GM21526 (cell line): ENCODE results near the gene CELF4.

ENCODE experiments used
- ATAC-seq: cut with Tn5 transposase; IDR thresholded peaks from one replicate; pipeline ENCODE4 v1.9.1; 2021; ENCODE audit warnings: moderate library complexity; ENCODE audit not compliant: unreplicated experiment, low FRiP score

Gene CELF4

GRCh38 chr18:37550118-37550875 is 15.3 kb downstream of the CELF4 start:
- no peak for ATAC-seq

- ATAC-seq = no peak
Observed at GRCh38 chr18:37548679-37549289, 16.8 kb downstream of the CELF4 start.

GRCh38 chr18:37547196-37547827 is 18.3 kb downstream of the CELF4 start:
- no peak for ATAC-seq

- ATAC-seq = no peak
Observed at GRCh38 chr18:37546651-37547050, 18.9 kb downstream of the CELF4 start.

- no peak for ATAC-seq
Observed at GRCh38 chr18:37546272-37546537, 19.4 kb downstream of the CELF4 start.

- no peak for ATAC-seq
Observed at GRCh38 chr18:37545461-37546271, 19.9 kb downstream of the CELF4 start.

- no peak for ATAC-seq
Observed at GRCh38 chr18:37544713-37545112, 20.9 kb downstream of the CELF4 start.

GRCh38 chr18:37544217-37544616 is 21.4 kb downstream of the CELF4 start:
- ATAC-seq = no peak

GRCh38 chr18:37543321-37543720 is 22.3 kb downstream of the CELF4 start:
- no peak for ATAC-seq

GRCh38 chr18:37541517-37541916 is 24.1 kb downstream of the CELF4 start:
- ATAC-seq = no peak

- no peak for ATAC-seq
Observed at GRCh38 chr18:37540424-37541138, 25.0 kb downstream of the CELF4 start.

- no peak for ATAC-seq
Observed at GRCh38 chr18:37539236-37539635, 26.4 kb downstream of the CELF4 start.

- no peak for ATAC-seq
Observed at GRCh38 chr18:37538526-37539205, 26.9 kb downstream of the CELF4 start.

- peak; percentile 72 for ATAC-seq
Observed at GRCh38 chr18:37537868-37538525, 27.6 kb downstream of the CELF4 start.

GRCh38 chr18:37536656-37537055 is 28.9 kb downstream of the CELF4 start:
- no peak for ATAC-seq

GRCh38 chr18:37535968-37536367 is 29.6 kb downstream of the CELF4 start:
- ATAC-seq = no peak

- peak; percentile 49 for ATAC-seq
Observed at GRCh38 chr18:37534627-37535026, 31.0 kb downstream of the CELF4 start.

GRCh38 chr18:37533647-37534584 is 31.7 kb downstream of the CELF4 start:
- ATAC-seq = peak; percentile 42
